ENCODE data around the gene ROPN1L. TPM values are rescaled to one million over a fixed set of nuclear protein-coding genes. Genes with fewer than 3 reads are reported as not detected.

ROPN1L gene
- total and polyA plus RNA-seq, 10 of the 15 experiments (the other 5 are each of a cell fraction or from before 2014, with no cell fraction given) = 0.07 to 0.38 (median 0.22) TPM; not detected in 6

DNA sequence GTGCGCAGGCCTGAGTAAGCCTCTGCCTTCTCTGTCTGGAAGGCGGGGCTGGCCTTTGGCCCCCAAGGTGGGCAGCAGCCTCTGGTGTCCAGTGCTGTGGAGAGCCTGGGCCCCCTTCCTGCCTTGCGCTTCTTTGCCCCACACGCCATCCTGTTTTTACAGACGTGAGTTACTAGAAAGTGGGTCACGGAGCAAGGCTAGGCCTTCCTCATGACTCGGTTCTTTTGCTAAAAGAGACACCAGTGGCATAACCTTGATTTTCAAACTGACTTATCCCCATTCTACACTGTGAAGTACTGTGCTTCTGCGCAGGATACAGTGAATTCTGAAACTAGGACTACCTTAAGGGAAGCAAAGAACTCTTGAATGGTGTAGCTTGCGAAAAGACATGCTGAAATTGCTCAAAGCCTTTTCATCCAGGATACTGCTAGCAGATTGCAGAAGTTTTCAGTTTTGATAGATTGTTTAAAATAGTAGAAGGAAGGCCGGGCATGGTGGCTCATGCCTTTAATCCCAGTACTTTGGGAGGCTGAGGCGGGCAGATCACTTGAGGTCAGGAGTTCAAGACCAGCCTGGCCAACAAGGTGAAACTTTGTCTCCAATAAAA lies 7.2 kb downstream of the ROPN1L start:
- Histone ChIP-seq H3K27ac (ENCODE audit: control insufficient read depth, insufficient read depth) (no peak overlapping the region), H3K36me3 (ENCODE audit: control insufficient read depth in 2 of 2, insufficient read depth in 2 of 2, low read length in 1 of 2) (no peaks in the 10 kb centered on the region), H3K9ac (ENCODE audit: control insufficient read depth, insufficient read depth, low read length) (no peak overlapping the region), H3K27me3 (replicated peaks in 1 of 2; ENCODE audit: control insufficient read depth in 2 of 2, insufficient read depth in 2 of 2, low read length in 1 of 2) (no peaks in the 10 kb centered on the region), H2AFZ (ENCODE audit: control insufficient read depth, low read depth, low read length) (no peak overlapping the region), H4K20me1 (ENCODE audit: control insufficient read depth, insufficient read depth) (no peaks in the 10 kb centered on the region), H3K9me3 (replicated peaks; ENCODE audit: control insufficient read depth, insufficient read depth, low read length) (no peaks in the 10 kb centered on the region), H3K79me2 (ENCODE audit: control insufficient read depth, insufficient read depth, low read length) (no peaks in the 10 kb centered on the region), H3K4me3 (no peak overlapping the region), H3K4me1 (ENCODE audit: control insufficient read depth, insufficient read depth, low read length) (peaks cover 4% of the 10 kb centered on the region), H3K4me2 (ENCODE audit: control insufficient read depth, insufficient read depth) (no peak overlapping the region)
- whole genome bisulfite sequencing (ENCODE audit: insufficient coverage, insufficient replicate concordance, low lambda C conversion rate, missing lambda C conversion rate) = 82% methylated on average over 11 of the region's 11 CpGs
- no peak for ATAC-seq
- no TSS peak for BruUV-seq (replicated peaks)
- ChIA-PET POLR2A (no interaction called here), RAD21 (ENCODE audit: unreplicated experiment) (interaction anchor here (1.0 kb wide), 1 partner anchor 179 kb away, joined by 3 read pairs; no protein-coding TSS in a partner anchor), CTCF (interaction anchor here (1.0 to 9.9 kb wide), 3 partner anchors 18 to 241 kb away, joined by 3 to 229 read pairs (median 6); no protein-coding TSS in a partner anchor), SMC1A (ENCODE audit: uncharacterized antibody, unreplicated experiment) (interaction anchor here (1.1 to 9.2 kb wide), 6 partner anchors 27 to 241 kb away, joined by 3 to 168 read pairs (median 4); no protein-coding TSS in a partner anchor)
- DNase-seq (ENCODE audit: low read depth, low spot score) = no peak
- TF ChIP-seq JUND (IDR thresholded peaks at IDR 0.05; ENCODE audit: low read depth, low read length) = no peak
- TF ChIP-seq, protein P1, sequence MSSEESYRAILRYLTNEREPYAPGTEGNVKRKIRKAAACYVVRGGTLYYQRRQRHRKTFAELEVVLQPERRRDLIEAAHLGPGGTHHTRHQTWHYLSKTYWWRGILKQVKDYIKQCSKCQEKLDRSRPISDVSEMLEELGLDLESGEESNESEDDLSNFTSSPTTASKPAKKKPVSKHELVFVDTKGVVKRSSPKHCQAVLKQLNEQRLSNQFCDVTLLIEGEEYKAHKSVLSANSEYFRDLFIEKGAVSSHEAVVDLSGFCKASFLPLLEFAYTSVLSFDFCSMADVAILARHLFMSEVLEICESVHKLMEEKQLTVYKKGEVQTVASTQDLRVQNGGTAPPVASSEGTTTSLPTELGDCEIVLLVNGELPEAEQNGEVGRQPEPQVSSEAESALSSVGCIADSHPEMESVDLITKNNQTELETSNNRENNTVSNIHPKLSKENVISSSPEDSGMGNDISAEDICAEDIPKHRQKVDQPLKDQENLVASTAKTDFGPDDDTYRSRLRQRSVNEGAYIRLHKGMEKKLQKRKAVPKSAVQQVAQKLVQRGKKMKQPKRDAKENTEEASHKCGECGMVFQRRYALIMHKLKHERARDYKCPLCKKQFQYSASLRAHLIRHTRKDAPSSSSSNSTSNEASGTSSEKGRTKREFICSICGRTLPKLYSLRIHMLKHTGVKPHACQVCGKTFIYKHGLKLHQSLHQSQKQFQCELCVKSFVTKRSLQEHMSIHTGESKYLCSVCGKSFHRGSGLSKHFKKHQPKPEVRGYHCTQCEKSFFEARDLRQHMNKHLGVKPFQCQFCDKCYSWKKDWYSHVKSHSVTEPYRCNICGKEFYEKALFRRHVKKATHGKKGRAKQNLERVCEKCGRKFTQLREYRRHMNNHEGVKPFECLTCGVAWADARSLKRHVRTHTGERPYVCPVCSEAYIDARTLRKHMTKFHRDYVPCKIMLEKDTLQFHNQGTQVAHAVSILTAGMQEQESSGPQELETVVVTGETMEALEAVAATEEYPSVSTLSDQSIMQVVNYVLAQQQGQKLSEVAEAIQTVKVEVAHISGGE (CRISPR knock-in tag; IDR thresholded peaks at IDR 0.05) = no peak
- no peak for FAIRE-seq
- intact Hi-C loops (cut with micrococcal nuclease; ENCODE audit: unreplicated experiment) (no loop called here), in situ Hi-C loops (cut with MboI) (no loop called here)

Data from GM12878 (cell line).